Neuronal stem cell (in vitro differentiated cells): ENCODE measurements around the gene HOMEZ.
"Not testable (repeated sequence)": the region's sequence is repeated elsewhere in the genome, so short reads cannot be mapped to it uniquely, and the experiment has no call there.

Experiments
- DNase-seq: peaks from one replicate; pipeline ENCODE4 v3.0.0-alpha.2; 2013; ENCODE audit warnings: low spot score
- H2AFZ ChIP-seq: one replicate; pipeline ENCODE4 v1.6.1; 2013; ENCODE audit warnings: mild to moderate bottlenecking, low read length, inconsistent platforms
- H2AK5ac ChIP-seq: 2 replicates; pipeline ENCODE4 v1.6.1; 2013; ENCODE audit warnings: low read depth, mild to moderate bottlenecking, inconsistent platforms, low read length, moderate library complexity, mixed read lengths
- H2BK120ac ChIP-seq: 2 replicates; pipeline ENCODE4 v1.6.1; 2013; ENCODE audit warnings: low read depth, mild to moderate bottlenecking, inconsistent platforms, low read length, moderate library complexity, mixed read lengths
- H2BK12ac ChIP-seq: one replicate; pipeline ENCODE4 v1.6.1; 2013; ENCODE audit warnings: low read length, inconsistent platforms
- H2BK15ac ChIP-seq: 2 replicates; pipeline ENCODE4 v1.6.1; 2013; ENCODE audit warnings: mild to moderate bottlenecking, low read length, inconsistent platforms, mixed read lengths
- H2BK5ac ChIP-seq: one replicate; pipeline ENCODE4 v1.6.1; 2013; ENCODE audit warnings: inconsistent platforms, mild to moderate bottlenecking, low read length, moderate library complexity
- H3K14ac ChIP-seq: one replicate; pipeline ENCODE4 v1.6.1; 2013; ENCODE audit warnings: low read length, inconsistent platforms
- H3K18ac ChIP-seq: 2 replicates; pipeline ENCODE4 v1.6.1; 2013; ENCODE audit warnings: low read length, inconsistent platforms
- H3K23ac ChIP-seq: 2 replicates; pipeline ENCODE4 v1.6.1; 2013; ENCODE audit warnings: low read depth, mild to moderate bottlenecking, mixed read lengths, low read length, inconsistent platforms; ENCODE audit not compliant: poor library complexity
- H3K27ac ChIP-seq: replicated peaks from 3 replicates; pipeline ENCODE4 v1.5.1; 2013; ENCODE audit warnings: low read length, inconsistent platforms
- H3K27me3 ChIP-seq, 3 experiments: 2 replicates each; pipeline ENCODE4 v1.6.1; 2013; ENCODE audit warnings: low read length in 3 of 3, mild to moderate bottlenecking in 2 of 3, inconsistent platforms in 1 of 3, low read depth in 1 of 3, mixed read lengths in 1 of 3, moderate library complexity in 1 of 3; ENCODE audit not compliant: control insufficient read depth in 3 of 3, insufficient read depth in 3 of 3
- H3K36me3 ChIP-seq, 2 donors: replicated peaks in 1 of 2; 2 replicates each; pipeline ENCODE4 v1.6.1; 2013; ENCODE audit warnings: low read length in 2 of 2; ENCODE audit not compliant: control insufficient read depth in 2 of 2, insufficient read depth in 2 of 2
- H3K4ac ChIP-seq: 2 replicates; pipeline ENCODE4 v1.6.1; 2013; ENCODE audit warnings: inconsistent platforms, mild to moderate bottlenecking, low read length, moderate library complexity
- H3K4me1 ChIP-seq, 2 donors: 1 replicate in 1 of 2; 2 replicates in 1 of 2; pipeline ENCODE4 v1.6.1; 2013; ENCODE audit warnings: low read length in 2 of 2, low read depth in 1 of 2; ENCODE audit not compliant: control insufficient read depth in 2 of 2, insufficient read depth in 1 of 2
- H3K4me2 ChIP-seq: one replicate; pipeline ENCODE4 v1.6.1; 2013; ENCODE audit warnings: mild to moderate bottlenecking, low read length, inconsistent platforms; ENCODE audit not compliant: insufficient read depth, poor library complexity, severe bottlenecking
- H3K4me3 ChIP-seq, 2 donors: 2 replicates each; pipeline ENCODE4 v1.5.1; 2013; ENCODE audit warnings: low read length in 2 of 2, mild to moderate bottlenecking in 2 of 2, inconsistent platforms in 1 of 2, moderate library complexity in 1 of 2
- H3K79me1 ChIP-seq: one replicate; pipeline ENCODE4 v1.6.1; 2013; ENCODE audit warnings: low read depth, mild to moderate bottlenecking, inconsistent platforms, low read length, moderate library complexity
- H3K9ac ChIP-seq: one replicate; pipeline ENCODE4 v1.6.1; 2013; ENCODE audit warnings: mild to moderate bottlenecking, low read depth, low read length, inconsistent platforms; ENCODE audit not compliant: poor library complexity
- H3K9me3 ChIP-seq, 2 donors: replicated peaks in 1 of 2; 2 replicates each; pipeline versions ENCODE3 to v1.6.1; 2013; ENCODE audit warnings: low read length in 2 of 2, mild to moderate bottlenecking in 2 of 2, inconsistent platforms in 1 of 2, low read depth in 1 of 2, mixed read lengths in 1 of 2, moderate library complexity in 1 of 2; ENCODE audit not compliant: control insufficient read depth in 2 of 2, insufficient read depth in 1 of 2
- H4K8ac ChIP-seq: one replicate; pipeline ENCODE4 v1.6.1; 2013; ENCODE audit warnings: low read depth, mild to moderate bottlenecking, inconsistent platforms, low read length, moderate library complexity
- H4K91ac ChIP-seq: one replicate; pipeline ENCODE4 v1.6.1; 2013; ENCODE audit warnings: low read length, low read depth, mild to moderate bottlenecking, inconsistent platforms; ENCODE audit not compliant: poor library complexity
- WGBS, 2 donors: extraction: QIAGEN DNeasy Blood & Tissue Kit; methylation state at CpG; one replicate each; pipeline ENCODE4 v1.1.7; 2013; ENCODE audit warnings: missing lambda C conversion rate in 2 of 2, mixed read lengths in 1 of 2; ENCODE audit not compliant: insufficient read length in 2 of 2, insufficient replicate concordance in 1 of 2; ENCODE audit errors: extremely low coverage in 2 of 2; 5-methylcytosine and 5-hydroxymethylcytosine counted together

The HOMEZ gene

DNA sequence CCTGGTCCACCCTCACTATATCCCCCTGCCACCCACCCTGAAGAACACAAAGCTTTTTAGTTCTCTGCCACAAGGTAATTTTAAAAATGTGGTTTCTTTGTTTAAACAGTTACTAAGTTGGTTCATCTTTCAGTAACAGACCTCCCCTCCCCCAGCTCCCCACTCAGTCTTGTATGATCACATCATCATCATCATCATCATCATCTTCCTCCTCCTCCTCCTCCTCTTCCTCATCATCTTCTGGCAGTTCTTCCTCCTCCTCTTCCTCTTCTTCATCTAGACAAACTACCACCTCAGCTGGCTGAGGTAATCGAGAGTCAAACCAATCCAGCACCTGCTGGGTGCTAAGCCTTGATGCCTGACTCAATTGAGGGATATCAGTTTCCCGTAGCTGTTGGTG lies 10.5 kb downstream of the HOMEZ start:
- H2BK12ac ChIP-seq, result no peak overlapping the region
- peak overlapping the region; percentile 20 for H4K8ac ChIP-seq
- no peak overlapping the region for H4K91ac ChIP-seq
- DNase-seq, result no peak
- H3K4me2 ChIP-seq, result no peak overlapping the region
- no peak overlapping the region for H3K4ac ChIP-seq
- no CpG with 5 or more reads among the region's 2 CpGs for WGBS, 2 donors
- no peak overlapping the region for H3K14ac ChIP-seq
- no peak overlapping the region for H3K9ac ChIP-seq
- peaks cover 16 to 28% of the 10 kb centered on the region in 2 donors for H3K36me3 ChIP-seq
- H2AK5ac ChIP-seq, result no peak overlapping the region
- peaks cover 9 to 14% of the 10 kb centered on the region in 2 donors for H3K9me3 ChIP-seq
- H3K18ac ChIP-seq, result no peak overlapping the region
- no peak overlapping the region for H3K27ac ChIP-seq
- peaks cover 8% of the 10 kb centered on the region in 2 donors for H3K4me1 ChIP-seq
- no peak overlapping the region for H2BK120ac ChIP-seq
- H2BK15ac ChIP-seq, result no peak overlapping the region
- H3K79me1 ChIP-seq, result no peaks in the 10 kb centered on the region
- H2AFZ ChIP-seq, result no peak overlapping the region
- no peak overlapping the region for H3K4me3 ChIP-seq
- H3K23ac ChIP-seq, result no peak overlapping the region
- H3K27me3 ChIP-seq, result no peaks in the 10 kb centered on the region
- H2BK5ac ChIP-seq, result no peak overlapping the region

GRCh38 chr14:23269193-23269592 lies 16.7 kb downstream of the HOMEZ start:
- no peak overlapping the region for H2AFZ ChIP-seq
- H3K36me3 ChIP-seq, result no peaks in the 10 kb centered on the region
- H3K14ac ChIP-seq, result no peak overlapping the region
- H3K18ac ChIP-seq, result no peak overlapping the region
- no peak overlapping the region for H4K91ac ChIP-seq
- no peak overlapping the region for H3K4me3 ChIP-seq
- H2BK15ac ChIP-seq, result no peak overlapping the region
- H2BK5ac ChIP-seq, result no peak overlapping the region
- H2AK5ac ChIP-seq, result no peak overlapping the region
- no peak for DNase-seq
- H2BK120ac ChIP-seq, result no peak overlapping the region
- H3K27ac ChIP-seq, result no peak overlapping the region
- H4K8ac ChIP-seq, result no peak overlapping the region
- H3K9ac ChIP-seq, result no peak overlapping the region
- no peaks in the 10 kb centered on the region for H3K27me3 ChIP-seq
- H3K79me1 ChIP-seq, result no peaks in the 10 kb centered on the region
- H3K4ac ChIP-seq, result no peak overlapping the region
- H2BK12ac ChIP-seq, result no peak overlapping the region
- H3K4me1 ChIP-seq, result no peaks in the 10 kb centered on the region
- H3K9me3 ChIP-seq, result no peaks in the 10 kb centered on the region
- no peak overlapping the region for H3K23ac ChIP-seq
- WGBS, 2 donors, result no CpG with 5 or more reads among the region's 7 CpGs
- H3K4me2 ChIP-seq, result no peak overlapping the region

DNA sequence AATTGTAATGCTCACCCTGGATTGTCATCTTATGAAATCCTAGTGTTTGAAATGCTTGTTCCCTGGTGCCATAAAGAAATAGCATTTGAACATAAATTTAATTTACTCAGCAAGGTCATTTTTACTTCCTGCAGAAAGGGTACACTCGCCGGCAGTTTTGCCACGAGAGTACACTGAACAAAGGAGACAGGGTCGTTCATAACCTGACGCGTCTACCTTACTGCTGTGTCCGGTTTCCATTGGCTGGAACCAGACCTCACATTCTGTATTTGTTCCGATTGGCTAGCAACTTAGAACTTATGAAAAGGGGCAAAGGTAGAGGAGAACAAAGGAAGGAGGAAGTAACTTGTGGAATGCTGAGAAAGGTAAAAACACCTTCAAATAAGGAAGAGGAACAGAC lies 25.1 kb downstream of the HOMEZ start:
- DNase-seq, H2AFZ ChIP-seq, H3K23ac ChIP-seq, H3K4me1 ChIP-seq, H3K4ac ChIP-seq, H3K9me3 ChIP-seq, H2BK15ac ChIP-seq, H4K8ac ChIP-seq, H3K14ac ChIP-seq, H3K4me3 ChIP-seq, H2AK5ac ChIP-seq, H3K36me3 ChIP-seq, H3K9ac ChIP-seq, H3K27ac ChIP-seq, H3K4me2 ChIP-seq, H2BK120ac ChIP-seq, H3K18ac ChIP-seq, H2BK5ac ChIP-seq, H3K79me1 ChIP-seq, H2BK12ac ChIP-seq, H3K27me3 ChIP-seq, H4K91ac ChIP-seq: not testable (repeated sequence)
- WGBS, 2 donors, result no CpG with 5 or more reads among the region's 8 CpGs

GRCh38 chr14:23259426-23259825 lies 26.5 kb downstream of the HOMEZ start:
- no peak overlapping the region for H3K23ac ChIP-seq
- H3K9ac ChIP-seq, result no peak overlapping the region
- H3K4me3 ChIP-seq, result no peak overlapping the region
- H3K4me2 ChIP-seq, result no peak overlapping the region
- H2BK12ac ChIP-seq, result no peak overlapping the region
- H3K14ac ChIP-seq, result no peak overlapping the region
- H4K8ac ChIP-seq, result no peak overlapping the region
- no peak overlapping the region for H2BK5ac ChIP-seq
- H2AK5ac ChIP-seq, result no peak overlapping the region
- H3K79me1 ChIP-seq, result no peaks in the 10 kb centered on the region
- H2AFZ ChIP-seq, result no peak overlapping the region
- H3K27me3 ChIP-seq, result no peaks in the 10 kb centered on the region
- no peak overlapping the region for H2BK15ac ChIP-seq
- no peak overlapping the region for H2BK120ac ChIP-seq
- no peaks in the 10 kb centered on the region for H3K36me3 ChIP-seq
- H3K4me1 ChIP-seq, result no peaks in the 10 kb centered on the region
- no peak overlapping the region for H4K91ac ChIP-seq
- no peak overlapping the region for H3K27ac ChIP-seq
- no peak for DNase-seq
- H3K9me3 ChIP-seq, result no peaks in the 10 kb centered on the region
- H3K4ac ChIP-seq, result no peak overlapping the region
- no peak overlapping the region for H3K18ac ChIP-seq
